Testis (tissue), 2 donors: ENCODE data around the gene BRD2.

Experiments used
- CTCF ChIP-seq, 3 experiments: fragments of 450-650 bp in 2 of 3; fragments of 200-600 bp in 1 of 3; sonication (generic) in 1 of 3; IDR thresholded peaks; one replicate each; pipeline ENCODE4 v1.5.1; 2016 to 2019; ENCODE audit warnings: antibody characterized with exemption in 3 of 3, mild to moderate bottlenecking in 2 of 3, moderate library complexity in 1 of 3
- POLR2A ChIP-seq: fragments of 450-650 bp; IDR thresholded peaks from one replicate; pipeline ENCODE4 v1.6.1; 2017; ENCODE audit warnings: antibody characterized with exemption, mild to moderate bottlenecking, moderate library complexity

GRCh38 chr6:32976334-32977069, 8.1 kb downstream of the BRD2 start:
- TF ChIP-seq CTCF (IDR thresholded peaks at IDR 0.05): no peak
- TF ChIP-seq POLR2A: no peak
